ENCODE measurements around the gene USP9X. TPM values are rescaled to one million over a fixed set of nuclear protein-coding genes. Genes with fewer than 3 reads are reported as not detected.

Gene USP9X
- total RNA-seq, 1 experiment from 2014 or later, result 163 TPM

- ChIA-PET CTCF (no interaction called here), POLR2A (no interaction called here)
- no peaks in the 10 kb centered on the region for H3K4me1 Mint-ChIP-seq
- no peak overlapping the region for H3K4me3 Mint-ChIP-seq
- no peak overlapping the region for H3K27ac Mint-ChIP-seq
- H3K36me3 Mint-ChIP-seq, result no peaks in the 10 kb centered on the region
- no peaks in the 10 kb centered on the region for H3K27me3 Mint-ChIP-seq (ENCODE audit: low read depth)
- no peak for TF ChIP-seq SOX15 (CRISPR knock-in tag; IDR thresholded peaks at IDR 0.05)
- DNase-seq (ENCODE audit: low spot score) (no peak), ATAC-seq (no peak)
- no peaks in the 10 kb centered on the region for H3K9me3 Mint-ChIP-seq
Measured at GRCh38 chrX:41245641-41246040, 160.4 kb downstream of the USP9X start.

GRCh38 chrX:41250867-41251266, 165.6 kb downstream of the USP9X start:
- 0 out of 2 replicates have a peak, but pooled peaks cover 2% of the 10 kb centered on the region for H3K4me1 Mint-ChIP-seq
- H3K4me3 Mint-ChIP-seq, result no peak overlapping the region
- H3K27ac Mint-ChIP-seq, result no peak overlapping the region
- ATAC-seq (no peak), DNase-seq (ENCODE audit: low spot score) (no peak)
- CTCF ChIA-PET, result no interaction called here
- H3K9me3 Mint-ChIP-seq, result no peaks in the 10 kb centered on the region
- no peaks in the 10 kb centered on the region for H3K36me3 Mint-ChIP-seq
- H3K27me3 Mint-ChIP-seq (ENCODE audit: low read depth), result peaks cover 7% of the 10 kb centered on the region
- POLR2A ChIA-PET, result no interaction called here
- TF ChIP-seq HMGXB4 (CRISPR knock-in tag; IDR thresholded peaks at IDR 0.05), result no peak
- TF ChIP-seq ZNF263 (CRISPR knock-in tag; IDR thresholded peaks at IDR 0.05; ENCODE audit: low read depth), result no peak
- TF ChIP-seq SMAD4 (CRISPR knock-in tag; IDR thresholded peaks at IDR 0.05), result no peak
- TF ChIP-seq AFF4 (CRISPR knock-in tag; IDR thresholded peaks at IDR 0.05; ENCODE audit: borderline replicate concordance), result no peak
- no peak for TF ChIP-seq GTF2I (CRISPR knock-in tag; conservative IDR thresholded peaks at IDR 0.05)
- no peak for TF ChIP-seq TP53 (CRISPR knock-in tag; IDR thresholded peaks at IDR 0.05)
- TF ChIP-seq PRDM15 (CRISPR knock-in tag; IDR thresholded peaks at IDR 0.05), result no peak
- no peak for TF ChIP-seq FOXP1 (CRISPR knock-in tag; IDR thresholded peaks at IDR 0.05; ENCODE audit: borderline replicate concordance)
- TF ChIP-seq NR1H2 (CRISPR knock-in tag; IDR thresholded peaks at IDR 0.05), result no peak
- TF ChIP-seq CDX4 (CRISPR knock-in tag; IDR thresholded peaks at IDR 0.05; ENCODE audit: borderline replicate concordance), result no peak
- no peak for TF ChIP-seq ZNF219 (CRISPR knock-in tag; IDR thresholded peaks at IDR 0.05; ENCODE audit: borderline replicate concordance)
- no peak for TF ChIP-seq CREB1 (CRISPR knock-in tag; IDR thresholded peaks at IDR 0.05)
- TF ChIP-seq ZBTB43 (CRISPR knock-in tag; IDR thresholded peaks at IDR 0.05), result no peak
- TF ChIP-seq USF2 (CRISPR knock-in tag; IDR thresholded peaks at IDR 0.05), result no peak
- no peak for TF ChIP-seq TCF7 (CRISPR knock-in tag; IDR thresholded peaks at IDR 0.05; ENCODE audit: low read depth)
- TF ChIP-seq ARID4B (CRISPR knock-in tag; IDR thresholded peaks at IDR 0.05; ENCODE audit: borderline replicate concordance), result no peak
- no peak for TF ChIP-seq TEAD4 (CRISPR knock-in tag; IDR thresholded peaks at IDR 0.05)
- no peak for TF ChIP-seq JUN (CRISPR knock-in tag; IDR thresholded peaks at IDR 0.05)
